Measurements from ENCODE around the gene CTDP1.

CTDP1 gene

GRCh38 chr18:79784071-79784913 is 104.7 kb downstream of the CTDP1 start:
- no peak for DNase-seq (ENCODE audit: low spot score)

- no peak for DNase-seq (ENCODE audit: low spot score)
Observed at GRCh38 chr18:79784965-79785770, 105.6 kb downstream of the CTDP1 start.

GRCh38 chr18:79785831-79786230 is 106.2 kb downstream of the CTDP1 start:
- DNase-seq (ENCODE audit: low spot score), result no peak

- DNase-seq (ENCODE audit: low spot score), result no peak
Observed at GRCh38 chr18:79786304-79786703, 106.7 kb downstream of the CTDP1 start.

- DNase-seq (ENCODE audit: low spot score), result no peak
Observed at GRCh38 chr18:79786786-79787526, 107.4 kb downstream of the CTDP1 start.

- DNase-seq (ENCODE audit: low spot score), result no peak
Observed at GRCh38 chr18:79787527-79787864, 107.9 kb downstream of the CTDP1 start.

- peak; percentile 70 for DNase-seq (ENCODE audit: low spot score)
Observed at GRCh38 chr18:79787865-79788733, 108.5 kb downstream of the CTDP1 start.

GRCh38 chr18:79788734-79789085 is 109.1 kb downstream of the CTDP1 start:
- peak; percentile 78 for DNase-seq (ENCODE audit: low spot score)

GRCh38 chr18:79789091-79789891 is 109.7 kb downstream of the CTDP1 start:
- DNase-seq (ENCODE audit: low spot score), result no peak

- DNase-seq (ENCODE audit: low spot score), result no peak
Observed at GRCh38 chr18:79789901-79790890, 110.6 kb downstream of the CTDP1 start.

- DNase-seq (ENCODE audit: low spot score), result no peak
Observed at GRCh38 chr18:79790996-79791972, 111.7 kb downstream of the CTDP1 start.

GRCh38 chr18:79792096-79792987 is 112.7 kb downstream of the CTDP1 start:
- DNase-seq (ENCODE audit: low spot score), result no peak

GRCh38 chr18:79792988-79793355 is 113.4 kb downstream of the CTDP1 start:
- DNase-seq (ENCODE audit: low spot score), result no peak

- no peak for DNase-seq (ENCODE audit: low spot score)
Observed at GRCh38 chr18:79794846-79795245, 115.2 kb downstream of the CTDP1 start.

GRCh38 chr18:79795446-79795845 is 115.8 kb downstream of the CTDP1 start:
- DNase-seq (ENCODE audit: low spot score), result no peak

- DNase-seq (ENCODE audit: low spot score), result no peak
Observed at GRCh38 chr18:79796016-79796415, 116.4 kb downstream of the CTDP1 start.

Measured in iPS-NIHi11 (cell line).